Muscle layer of colon (tissue), 2 donors: ENCODE measurements around the gene UACA.
"Not testable (repeated sequence)": the region's sequence is repeated elsewhere in the genome, so short reads cannot be mapped to it uniquely, and the experiment has no call there.

Experiments
- H3K27ac ChIP-seq: one replicate; pipeline ENCODE4 v1.7.0; 2013; ENCODE audit warnings: low read depth, mild to moderate bottlenecking, low read length, moderate library complexity
- H3K27me3 ChIP-seq, 2 donors: one replicate each; pipeline ENCODE4 v1.7.0; 2013; ENCODE audit warnings: low read length in 2 of 2, mild to moderate bottlenecking in 2 of 2; ENCODE audit not compliant: insufficient read depth in 2 of 2, control insufficient read depth in 1 of 2
- H3K36me3 ChIP-seq: one replicate; pipeline ENCODE4 v1.7.0; 2013; ENCODE audit warnings: mild to moderate bottlenecking, low read length; ENCODE audit not compliant: insufficient read depth
- H3K4me1 ChIP-seq: one replicate; pipeline ENCODE4 v1.7.0; 2013; ENCODE audit warnings: mild to moderate bottlenecking, low read length; ENCODE audit not compliant: insufficient read depth
- H3K4me3 ChIP-seq, 2 donors: one replicate each; pipeline ENCODE4 v1.7.0; 2013; ENCODE audit warnings: low read length in 2 of 2, low read depth in 1 of 2, mild to moderate bottlenecking in 1 of 2, moderate library complexity in 1 of 2
- H3K9ac ChIP-seq: one replicate; pipeline ENCODE4 v1.7.0; 2013; ENCODE audit warnings: low read length
- H3K9me3 ChIP-seq: one replicate; pipeline ENCODE4 v1.7.0; 2013; ENCODE audit warnings: mild to moderate bottlenecking, low read length
- donor health status: abdominal sarcoma.
- donor health status: Adenocarcinoma of cecum.

The UACA gene, protein sequence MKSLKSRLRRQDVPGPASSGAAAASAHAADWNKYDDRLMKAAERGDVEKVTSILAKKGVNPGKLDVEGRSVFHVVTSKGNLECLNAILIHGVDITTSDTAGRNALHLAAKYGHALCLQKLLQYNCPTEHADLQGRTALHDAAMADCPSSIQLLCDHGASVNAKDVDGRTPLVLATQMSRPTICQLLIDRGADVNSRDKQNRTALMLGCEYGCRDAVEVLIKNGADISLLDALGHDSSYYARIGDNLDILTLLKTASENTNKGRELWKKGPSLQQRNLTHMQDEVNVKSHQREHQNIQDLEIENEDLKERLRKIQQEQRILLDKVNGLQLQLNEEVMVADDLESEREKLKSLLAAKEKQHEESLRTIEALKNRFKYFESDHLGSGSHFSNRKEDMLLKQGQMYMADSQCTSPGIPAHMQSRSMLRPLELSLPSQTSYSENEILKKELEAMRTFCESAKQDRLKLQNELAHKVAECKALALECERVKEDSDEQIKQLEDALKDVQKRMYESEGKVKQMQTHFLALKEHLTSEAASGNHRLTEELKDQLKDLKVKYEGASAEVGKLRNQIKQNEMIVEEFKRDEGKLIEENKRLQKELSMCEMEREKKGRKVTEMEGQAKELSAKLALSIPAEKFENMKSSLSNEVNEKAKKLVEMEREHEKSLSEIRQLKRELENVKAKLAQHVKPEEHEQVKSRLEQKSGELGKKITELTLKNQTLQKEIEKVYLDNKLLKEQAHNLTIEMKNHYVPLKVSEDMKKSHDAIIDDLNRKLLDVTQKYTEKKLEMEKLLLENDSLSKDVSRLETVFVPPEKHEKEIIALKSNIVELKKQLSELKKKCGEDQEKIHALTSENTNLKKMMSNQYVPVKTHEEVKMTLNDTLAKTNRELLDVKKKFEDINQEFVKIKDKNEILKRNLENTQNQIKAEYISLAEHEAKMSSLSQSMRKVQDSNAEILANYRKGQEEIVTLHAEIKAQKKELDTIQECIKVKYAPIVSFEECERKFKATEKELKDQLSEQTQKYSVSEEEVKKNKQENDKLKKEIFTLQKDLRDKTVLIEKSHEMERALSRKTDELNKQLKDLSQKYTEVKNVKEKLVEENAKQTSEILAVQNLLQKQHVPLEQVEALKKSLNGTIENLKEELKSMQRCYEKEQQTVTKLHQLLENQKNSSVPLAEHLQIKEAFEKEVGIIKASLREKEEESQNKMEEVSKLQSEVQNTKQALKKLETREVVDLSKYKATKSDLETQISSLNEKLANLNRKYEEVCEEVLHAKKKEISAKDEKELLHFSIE (N-terminal part only)

DNA sequence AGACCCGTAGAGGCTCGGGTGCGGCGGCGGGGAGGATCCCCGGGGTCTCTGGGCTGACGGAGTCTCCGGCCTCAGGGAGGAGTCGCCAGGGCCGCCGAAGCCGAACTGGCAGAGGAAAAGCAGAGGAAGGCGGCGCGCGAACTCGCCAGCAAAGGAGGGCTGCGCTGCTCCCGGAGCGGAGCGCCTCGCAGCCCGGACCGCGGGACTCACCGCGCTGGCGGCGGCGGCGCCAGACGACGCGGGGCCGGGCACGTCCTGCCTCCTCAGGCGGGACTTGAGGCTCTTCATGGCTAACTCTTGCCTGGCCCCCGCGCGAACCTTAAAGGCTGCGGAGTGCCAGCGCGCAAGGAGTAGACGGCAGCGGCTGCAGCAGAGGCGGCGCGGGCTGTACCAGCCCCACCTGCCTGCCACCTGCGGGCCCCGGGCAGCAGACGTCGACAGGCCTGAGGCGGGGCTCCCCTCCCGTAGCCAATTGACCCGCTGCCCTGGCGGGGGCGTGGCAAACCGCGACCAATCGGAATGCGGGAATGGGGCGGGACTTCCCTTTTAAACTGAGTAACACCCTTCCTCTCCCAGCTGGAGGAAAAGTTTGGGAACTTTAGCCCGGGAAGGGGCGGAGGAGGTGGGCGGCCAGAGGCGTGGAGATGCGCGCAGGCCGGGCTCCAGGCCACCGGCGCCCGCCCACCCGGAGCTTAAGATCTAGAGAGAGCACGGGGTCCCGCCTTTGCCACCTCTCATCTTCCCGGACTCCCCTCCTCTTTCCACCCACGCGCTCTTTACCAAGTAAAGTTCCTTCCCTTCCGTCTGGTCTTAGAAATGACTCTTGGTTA, at the start of gene UACA:
Gene UACA, minus strand, starts transcription at position 439 of the 830 bp plus-strand sequence. Its CDS starts 151 bp downstream, at position 288.
- H3K9me3 ChIP-seq: no peaks in the 10 kb centered on the region
- H3K27ac ChIP-seq: peak within 1 kb of the TSS; percentile 79
- H3K4me3 ChIP-seq: peak within 1 kb of the TSS; percentile 73 to 87
- no peaks in the 10 kb centered on the region for H3K27me3 ChIP-seq
- peaks cover 6% of the 10 kb centered on the region for H3K4me1 ChIP-seq
- H3K9ac ChIP-seq: peak within 1 kb of the TSS; percentile 50
- H3K36me3 ChIP-seq: no peaks in the 10 kb centered on the region

GRCh38 chr15:70812827-70813364, 49.5 kb upstream of the UACA start:
- Histone ChIP-seq H3K36me3 (no peaks in the 10 kb centered on the region), H3K27ac (no peak overlapping the region), H3K4me1 (no peaks in the 10 kb centered on the region), H3K9ac (no peak overlapping the region), H3K4me3 (no peak overlapping the region), H3K9me3 (no peaks in the 10 kb centered on the region), H3K27me3 (no peaks in the 10 kb centered on the region)

GRCh38 chr15:70810916-70811578, 47.7 kb upstream of the UACA start:
- Histone ChIP-seq H3K4me3 (no peak overlapping the region), H3K4me1 (no peaks in the 10 kb centered on the region), H3K9me3 (no peaks in the 10 kb centered on the region), H3K9ac (no peak overlapping the region), H3K36me3 (no peaks in the 10 kb centered on the region), H3K27me3 (no peaks in the 10 kb centered on the region), H3K27ac (no peak overlapping the region)

- H3K27me3 ChIP-seq: no peaks in the 10 kb centered on the region
- H3K36me3 ChIP-seq: no peaks in the 10 kb centered on the region
- H3K27ac ChIP-seq: no peak overlapping the region
- no peak overlapping the region for H3K4me3 ChIP-seq
- no peaks in the 10 kb centered on the region for H3K9me3 ChIP-seq
- H3K4me1 ChIP-seq: no peaks in the 10 kb centered on the region
- no peak overlapping the region for H3K9ac ChIP-seq
Measured at GRCh38 chr15:70806992-70807712, 43.8 kb upstream of the UACA start.

DNA sequence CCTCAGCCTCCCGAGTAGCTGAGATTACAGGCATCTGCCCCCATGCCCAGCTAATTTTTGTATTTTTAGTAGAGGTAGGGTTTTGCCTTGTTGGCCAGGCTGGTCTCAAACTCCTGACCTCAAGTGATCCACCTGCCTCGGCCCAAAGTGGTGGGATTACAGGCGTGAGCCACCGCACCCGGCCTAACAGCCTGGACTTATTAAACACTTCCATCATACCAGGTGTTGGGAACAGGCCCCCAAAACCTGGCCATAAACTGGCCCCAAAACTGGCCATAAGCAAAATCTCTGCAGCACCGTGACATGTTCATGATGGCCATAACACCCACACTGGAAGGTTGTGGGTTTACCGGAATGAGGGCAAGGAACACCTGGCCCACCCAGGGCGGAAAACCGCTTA, 41.0 kb upstream of the UACA start:
- H3K9ac ChIP-seq, H3K27ac ChIP-seq, H3K4me3 ChIP-seq, H3K4me1 ChIP-seq, H3K36me3 ChIP-seq, H3K27me3 ChIP-seq, H3K9me3 ChIP-seq: not testable (repeated sequence)

DNA sequence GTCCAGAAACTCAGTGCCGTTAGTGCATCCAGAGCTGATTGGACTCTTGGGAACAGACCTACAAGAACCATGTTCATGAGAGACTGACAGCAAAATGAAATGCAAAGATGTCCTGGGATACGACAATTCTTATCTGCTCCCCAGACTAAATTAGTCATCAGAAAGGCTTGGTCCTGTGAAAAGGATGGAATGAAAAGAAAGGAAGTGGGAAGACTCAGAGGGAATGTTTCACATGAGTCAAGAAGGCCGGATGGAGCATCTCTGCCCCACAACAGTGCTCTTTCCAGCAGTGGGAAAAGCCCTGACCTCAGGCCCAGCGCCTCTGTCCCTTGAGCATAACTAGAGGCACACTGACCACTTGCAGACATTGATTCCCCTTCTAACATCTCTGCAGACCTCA, 39.3 kb upstream of the UACA start:
- no peak overlapping the region for H3K9ac ChIP-seq
- H3K4me1 ChIP-seq: no peaks in the 10 kb centered on the region
- no peak overlapping the region for H3K4me3 ChIP-seq
- H3K27me3 ChIP-seq: no peaks in the 10 kb centered on the region
- no peaks in the 10 kb centered on the region for H3K36me3 ChIP-seq
- H3K27ac ChIP-seq: no peak overlapping the region
- no peaks in the 10 kb centered on the region for H3K9me3 ChIP-seq

- Histone ChIP-seq H3K4me3 (no peak overlapping the region), H3K36me3 (no peaks in the 10 kb centered on the region), H3K9me3 (no peaks in the 10 kb centered on the region), H3K9ac (no peak overlapping the region), H3K27me3 (no peaks in the 10 kb centered on the region), H3K27ac (no peak overlapping the region), H3K4me1 (no peaks in the 10 kb centered on the region)
Measured at GRCh38 chr15:70801109-70801508, 37.8 kb upstream of the UACA start.

DNA sequence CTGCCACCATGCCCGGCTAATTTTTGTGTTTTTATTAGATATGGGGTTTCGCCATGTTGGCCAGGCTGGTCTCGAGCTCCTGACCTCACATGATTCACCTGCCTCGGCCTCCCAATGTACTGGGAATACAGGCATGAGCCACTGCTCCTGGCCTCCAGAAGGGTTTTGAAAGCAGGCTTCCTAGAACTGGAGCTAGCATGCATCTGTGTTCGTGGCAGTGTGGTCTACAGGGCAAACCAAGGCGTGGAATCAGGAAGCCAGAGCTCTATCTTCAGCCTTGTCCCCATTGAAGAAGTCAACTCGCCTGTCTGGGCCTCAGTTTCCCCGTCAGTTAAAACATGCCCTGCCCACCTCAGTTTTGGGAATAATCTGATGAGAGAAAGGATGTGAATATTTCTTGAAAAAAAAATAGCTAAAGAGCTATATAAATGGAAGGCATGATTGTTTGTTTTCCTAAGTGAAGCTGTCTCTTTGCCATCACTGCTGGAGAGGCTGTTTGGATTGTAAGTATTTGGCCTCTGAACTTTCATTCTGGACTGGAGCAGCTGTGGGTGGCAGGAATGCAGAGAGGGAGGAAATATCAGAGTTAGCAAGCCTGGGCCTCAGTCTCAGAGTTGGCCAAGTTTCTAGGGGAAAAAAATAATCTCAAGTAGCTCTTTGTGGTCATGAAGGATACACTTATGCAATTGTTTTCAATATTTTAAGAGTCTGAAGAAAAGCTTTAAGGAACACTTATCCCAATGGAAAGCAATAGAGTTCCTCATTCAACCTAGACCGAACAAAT, 36.5 kb upstream of the UACA start:
- no peaks in the 10 kb centered on the region for H3K27me3 ChIP-seq
- no peaks in the 10 kb centered on the region for H3K36me3 ChIP-seq
- H3K9ac ChIP-seq: no peak overlapping the region
- H3K27ac ChIP-seq: no peak overlapping the region
- no peaks in the 10 kb centered on the region for H3K9me3 ChIP-seq
- no peak overlapping the region for H3K4me3 ChIP-seq
- H3K4me1 ChIP-seq: no peaks in the 10 kb centered on the region

DNA sequence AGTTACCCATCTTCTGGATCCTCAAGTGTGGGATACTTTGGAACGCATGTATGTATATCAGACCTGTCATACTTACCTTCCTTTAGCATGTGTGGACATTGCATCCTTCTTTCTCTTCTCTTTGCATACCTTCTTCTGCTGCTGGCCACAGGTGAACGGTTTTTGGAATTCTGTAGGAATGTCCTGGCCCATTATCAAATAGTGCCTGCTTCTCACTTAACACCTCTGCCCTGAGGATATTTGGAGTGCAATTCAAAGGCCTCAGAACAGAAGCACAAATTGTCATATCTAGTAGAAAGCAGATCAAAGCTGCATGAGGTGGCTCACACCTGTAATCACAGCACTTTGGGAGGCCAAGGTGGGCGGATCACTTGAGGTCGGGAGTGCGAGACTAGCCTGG, 34.1 kb upstream of the UACA start:
- Histone ChIP-seq H3K4me3 (no peak overlapping the region), H3K27ac (no peak overlapping the region), H3K9me3 (no peaks in the 10 kb centered on the region), H3K36me3 (no peaks in the 10 kb centered on the region), H3K4me1 (no peaks in the 10 kb centered on the region), H3K27me3 (no peaks in the 10 kb centered on the region), H3K9ac (no peak overlapping the region)
